HG03354 (cell line): ENCODE results near the gene SP140L.
"Not testable (repeated sequence)": the region's sequence is repeated elsewhere in the genome, so short reads cannot be mapped to it uniquely, and the experiment has no call there.

Source experiments
- ATAC-seq: cut with Tn5 transposase; IDR thresholded peaks from one replicate; pipeline ENCODE4 v1.9.1; 2021; ENCODE audit warnings: mild to moderate bottlenecking; ENCODE audit not compliant: unreplicated experiment, poor library complexity, severe bottlenecking

SP140L gene

GRCh38 chr2:230356084-230356483 lies 29.1 kb downstream of the SP140L start:
- no peak for ATAC-seq

- ATAC-seq = no peak
Measured at GRCh38 chr2:230358305-230358704, 31.3 kb downstream of the SP140L start.

- ATAC-seq = no peak
Measured at GRCh38 chr2:230360028-230360427, 33.0 kb downstream of the SP140L start.

- no peak for ATAC-seq
Measured at GRCh38 chr2:230362030-230362691, 35.2 kb downstream of the SP140L start.

GRCh38 chr2:230382108-230382507 lies 55.1 kb downstream of the SP140L start:
- ATAC-seq = no peak

- ATAC-seq = no peak
Measured at GRCh38 chr2:230383453-230383852, 56.5 kb downstream of the SP140L start.

GRCh38 chr2:230384986-230385385 lies 58.0 kb downstream of the SP140L start:
- ATAC-seq = no peak

GRCh38 chr2:230394301-230394700 lies 67.3 kb downstream of the SP140L start:
- ATAC-seq = no peak

- not testable (repeated sequence) for ATAC-seq
Measured at GRCh38 chr2:230398698-230399097, 71.7 kb downstream of the SP140L start.

- no peak for ATAC-seq
Measured at GRCh38 chr2:230400041-230400440, 73.0 kb downstream of the SP140L start.

GRCh38 chr2:230400454-230400853 lies 73.5 kb downstream of the SP140L start:
- ATAC-seq = no peak

GRCh38 chr2:230401026-230401425 lies 74.0 kb downstream of the SP140L start:
- not testable (repeated sequence) for ATAC-seq

GRCh38 chr2:230403746-230404145 lies 76.8 kb downstream of the SP140L start:
- no peak for ATAC-seq

GRCh38 chr2:230405824-230406223 lies 78.8 kb downstream of the SP140L start:
- no peak for ATAC-seq

- ATAC-seq = no peak
Measured at GRCh38 chr2:230408244-230408842, 81.3 kb downstream of the SP140L start.

- not testable (repeated sequence) for ATAC-seq
Measured at GRCh38 chr2:230409316-230409715, 82.3 kb downstream of the SP140L start.

GRCh38 chr2:230410263-230410662 lies 83.3 kb downstream of the SP140L start:
- ATAC-seq = no peak

- ATAC-seq = no peak
Measured at GRCh38 chr2:230410861-230411569, 84.0 kb downstream of the SP140L start.

GRCh38 chr2:230411570-230412370 lies 84.8 kb downstream of the SP140L start:
- ATAC-seq = peak; percentile 66

GRCh38 chr2:230412371-230412711 lies 85.3 kb downstream of the SP140L start:
- no peak for ATAC-seq
